Measurements from ENCODE around the gene KLHL30. TPM values are rescaled to one million over a fixed set of nuclear protein-coding genes. Genes with fewer than 3 reads are reported as not detected.

Gene KLHL30
- total and polyA plus RNA-seq, 2 experiments from 2014 or later, result 0.07 TPM; not detected in 1

DNA sequence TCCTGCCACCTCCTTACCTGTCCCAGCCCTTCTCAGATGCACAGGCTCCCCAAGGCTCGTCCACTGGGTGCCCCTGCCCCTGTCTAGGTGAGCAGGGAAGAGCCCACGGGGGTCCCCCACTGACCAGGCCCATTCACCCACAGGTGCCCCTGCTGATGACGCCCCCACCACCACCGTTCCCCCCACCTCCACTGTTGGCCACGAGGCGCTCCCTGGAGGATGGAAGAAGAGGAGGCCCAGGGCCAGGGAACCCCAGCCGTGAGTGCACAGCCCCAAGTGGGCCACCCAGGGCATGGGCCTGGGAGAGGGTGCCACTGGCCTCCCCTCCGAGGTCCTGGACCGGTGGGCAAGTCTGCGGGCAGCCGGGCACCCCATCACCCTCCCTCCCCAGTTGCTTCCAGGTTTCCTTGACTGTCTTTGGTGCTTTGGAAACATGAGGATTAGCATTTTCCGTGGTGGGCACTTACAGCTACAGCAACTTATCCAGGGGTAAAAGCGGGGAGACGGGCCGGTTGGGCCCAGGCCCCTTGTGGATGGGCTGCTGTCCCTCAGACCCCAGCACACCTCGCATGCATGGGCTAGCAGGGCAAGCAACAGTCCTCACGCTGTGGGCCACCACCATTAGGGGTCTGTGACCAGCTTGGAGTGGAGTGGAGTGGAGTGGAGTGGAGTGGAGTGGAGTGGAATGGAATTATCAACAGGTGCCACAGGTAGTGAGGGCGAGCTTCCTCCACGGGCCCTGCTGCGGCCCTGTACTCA, 13.2 kb upstream of the KLHL30 start:
- no peaks in the 10 kb centered on the region for H3K36me3 ChIP-seq (ENCODE audit: insufficient read depth)
- Mint-ChIP-seq H3K27ac (no peak overlapping the region), H3K9me3 (no peaks in the 10 kb centered on the region), H3K27me3 (ENCODE audit: insufficient read depth, low read depth, poor library complexity) (peaks cover 4% of the 10 kb centered on the region), H3K36me3 (ENCODE audit: low read depth) (no peaks in the 10 kb centered on the region), H3K4me3 (no peak overlapping the region), H3K4me1 (no peaks in the 10 kb centered on the region)
- no peak overlapping the region for H2AFZ ChIP-seq
- peaks cover 9% of the 10 kb centered on the region; the same call in 1 of the 2 replicates for H3F3A ChIP-seq (replicated peaks; ENCODE audit: low read depth)
- no peaks in the 10 kb centered on the region for H3K79me2 ChIP-seq (replicated peaks; ENCODE audit: insufficient read depth)
- H3K27ac ChIP-seq (ENCODE audit: low read depth), result no peak overlapping the region
- H3K4me2 ChIP-seq, result no peak overlapping the region
- no peak for ATAC-seq
- no peak for TF ChIP-seq EZH2 (IDR thresholded peaks at IDR 0.05; ENCODE audit: low read depth, unreplicated experiment)
- TF ChIP-seq STAT1 (IDR thresholded peaks at IDR 0.05; ENCODE audit: unreplicated experiment), result no peak
- TF ChIP-seq, protein P1, sequence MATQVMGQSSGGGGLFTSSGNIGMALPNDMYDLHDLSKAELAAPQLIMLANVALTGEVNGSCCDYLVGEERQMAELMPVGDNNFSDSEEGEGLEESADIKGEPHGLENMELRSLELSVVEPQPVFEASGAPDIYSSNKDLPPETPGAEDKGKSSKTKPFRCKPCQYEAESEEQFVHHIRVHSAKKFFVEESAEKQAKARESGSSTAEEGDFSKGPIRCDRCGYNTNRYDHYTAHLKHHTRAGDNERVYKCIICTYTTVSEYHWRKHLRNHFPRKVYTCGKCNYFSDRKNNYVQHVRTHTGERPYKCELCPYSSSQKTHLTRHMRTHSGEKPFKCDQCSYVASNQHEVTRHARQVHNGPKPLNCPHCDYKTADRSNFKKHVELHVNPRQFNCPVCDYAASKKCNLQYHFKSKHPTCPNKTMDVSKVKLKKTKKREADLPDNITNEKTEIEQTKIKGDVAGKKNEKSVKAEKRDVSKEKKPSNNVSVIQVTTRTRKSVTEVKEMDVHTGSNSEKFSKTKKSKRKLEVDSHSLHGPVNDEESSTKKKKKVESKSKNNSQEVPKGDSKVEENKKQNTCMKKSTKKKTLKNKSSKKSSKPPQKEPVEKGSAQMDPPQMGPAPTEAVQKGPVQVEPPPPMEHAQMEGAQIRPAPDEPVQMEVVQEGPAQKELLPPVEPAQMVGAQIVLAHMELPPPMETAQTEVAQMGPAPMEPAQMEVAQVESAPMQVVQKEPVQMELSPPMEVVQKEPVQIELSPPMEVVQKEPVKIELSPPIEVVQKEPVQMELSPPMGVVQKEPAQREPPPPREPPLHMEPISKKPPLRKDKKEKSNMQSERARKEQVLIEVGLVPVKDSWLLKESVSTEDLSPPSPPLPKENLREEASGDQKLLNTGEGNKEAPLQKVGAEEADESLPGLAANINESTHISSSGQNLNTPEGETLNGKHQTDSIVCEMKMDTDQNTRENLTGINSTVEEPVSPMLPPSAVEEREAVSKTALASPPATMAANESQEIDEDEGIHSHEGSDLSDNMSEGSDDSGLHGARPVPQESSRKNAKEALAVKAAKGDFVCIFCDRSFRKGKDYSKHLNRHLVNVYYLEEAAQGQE (IDR thresholded peaks at IDR 0.05; ENCODE audit: unreplicated experiment), result no peak
- TF ChIP-seq, protein P2, sequence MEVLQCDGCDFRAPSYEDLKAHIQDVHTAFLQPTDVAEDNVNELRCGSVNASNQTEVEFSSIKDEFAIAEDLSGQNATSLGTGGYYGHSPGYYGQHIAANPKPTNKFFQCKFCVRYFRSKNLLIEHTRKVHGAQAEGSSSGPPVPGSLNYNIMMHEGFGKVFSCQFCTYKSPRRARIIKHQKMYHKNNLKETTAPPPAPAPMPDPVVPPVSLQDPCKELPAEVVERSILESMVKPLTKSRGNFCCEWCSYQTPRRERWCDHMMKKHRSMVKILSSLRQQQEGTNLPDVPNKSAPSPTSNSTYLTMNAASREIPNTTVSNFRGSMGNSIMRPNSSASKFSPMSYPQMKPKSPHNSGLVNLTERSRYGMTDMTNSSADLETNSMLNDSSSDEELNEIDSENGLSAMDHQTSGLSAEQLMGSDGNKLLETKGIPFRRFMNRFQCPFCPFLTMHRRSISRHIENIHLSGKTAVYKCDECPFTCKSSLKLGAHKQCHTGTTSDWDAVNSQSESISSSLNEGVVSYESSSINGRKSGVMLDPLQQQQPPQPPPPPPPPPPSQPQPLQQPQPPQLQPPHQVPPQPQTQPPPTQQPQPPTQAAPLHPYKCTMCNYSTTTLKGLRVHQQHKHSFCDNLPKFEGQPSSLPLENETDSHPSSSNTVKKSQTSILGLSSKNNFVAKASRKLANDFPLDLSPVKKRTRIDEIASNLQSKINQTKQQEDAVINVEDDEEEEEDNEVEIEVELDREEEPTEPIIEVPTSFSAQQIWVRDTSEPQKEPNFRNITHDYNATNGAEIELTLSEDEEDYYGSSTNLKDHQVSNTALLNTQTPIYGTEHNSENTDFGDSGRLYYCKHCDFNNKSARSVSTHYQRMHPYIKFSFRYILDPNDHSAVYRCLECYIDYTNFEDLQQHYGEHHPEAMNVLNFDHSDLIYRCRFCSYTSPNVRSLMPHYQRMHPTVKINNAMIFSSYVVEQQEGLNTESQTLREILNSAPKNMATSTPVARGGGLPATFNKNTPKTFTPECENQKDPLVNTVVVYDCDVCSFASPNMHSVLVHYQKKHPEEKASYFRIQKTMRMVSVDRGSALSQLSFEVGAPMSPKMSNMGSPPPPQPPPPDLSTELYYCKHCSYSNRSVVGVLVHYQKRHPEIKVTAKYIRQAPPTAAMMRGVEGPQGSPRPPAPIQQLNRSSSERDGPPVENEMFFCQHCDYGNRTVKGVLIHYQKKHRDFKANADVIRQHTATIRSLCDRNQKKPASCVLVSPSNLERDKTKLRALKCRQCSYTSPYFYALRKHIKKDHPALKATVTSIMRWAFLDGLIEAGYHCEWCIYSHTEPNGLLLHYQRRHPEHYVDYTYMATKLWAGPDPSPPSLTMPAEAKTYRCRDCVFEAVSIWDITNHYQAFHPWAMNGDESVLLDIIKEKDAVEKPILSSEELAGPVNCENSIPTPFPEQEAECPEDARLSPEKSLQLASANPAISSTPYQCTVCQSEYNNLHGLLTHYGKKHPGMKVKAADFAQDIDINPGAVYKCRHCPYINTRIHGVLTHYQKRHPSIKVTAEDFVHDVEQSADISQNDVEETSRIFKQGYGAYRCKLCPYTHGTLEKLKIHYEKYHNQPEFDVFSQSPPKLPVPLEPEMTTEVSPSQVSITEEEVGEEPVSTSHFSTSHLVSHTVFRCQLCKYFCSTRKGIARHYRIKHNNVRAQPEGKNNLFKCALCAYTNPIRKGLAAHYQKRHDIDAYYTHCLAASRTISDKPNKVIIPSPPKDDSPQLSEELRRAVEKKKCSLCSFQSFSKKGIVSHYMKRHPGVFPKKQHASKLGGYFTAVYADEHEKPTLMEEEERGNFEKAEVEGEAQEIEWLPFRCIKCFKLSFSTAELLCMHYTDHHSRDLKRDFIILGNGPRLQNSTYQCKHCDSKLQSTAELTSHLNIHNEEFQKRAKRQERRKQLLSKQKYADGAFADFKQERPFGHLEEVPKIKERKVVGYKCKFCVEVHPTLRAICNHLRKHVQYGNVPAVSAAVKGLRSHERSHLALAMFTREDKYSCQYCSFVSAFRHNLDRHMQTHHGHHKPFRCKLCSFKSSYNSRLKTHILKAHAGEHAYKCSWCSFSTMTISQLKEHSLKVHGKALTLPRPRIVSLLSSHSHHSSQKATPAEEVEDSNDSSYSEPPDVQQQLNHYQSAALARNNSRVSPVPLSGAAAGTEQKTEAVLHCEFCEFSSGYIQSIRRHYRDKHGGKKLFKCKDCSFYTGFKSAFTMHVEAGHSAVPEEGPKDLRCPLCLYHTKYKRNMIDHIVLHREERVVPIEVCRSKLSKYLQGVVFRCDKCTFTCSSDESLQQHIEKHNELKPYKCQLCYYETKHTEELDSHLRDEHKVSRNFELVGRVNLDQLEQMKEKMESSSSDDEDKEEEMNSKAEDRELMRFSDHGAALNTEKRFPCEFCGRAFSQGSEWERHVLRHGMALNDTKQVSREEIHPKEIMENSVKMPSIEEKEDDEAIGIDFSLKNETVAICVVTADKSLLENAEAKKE (CRISPR knock-in tag; IDR thresholded peaks at IDR 0.05), result no peak
- no peak for TF ChIP-seq POLR2AphosphoS5 (IDR thresholded peaks at IDR 0.05; ENCODE audit: low read depth)
- no peaks in the 10 kb centered on the region for H4K20me1 ChIP-seq (replicated peaks; ENCODE audit: insufficient read depth)
- no peaks in the 10 kb centered on the region for H3K27me3 ChIP-seq (ENCODE audit: insufficient read depth)
- DNase-seq (ENCODE audit: low spot score), result no peak
- H3K4me3 ChIP-seq, result no peak overlapping the region
- no peaks in the 10 kb centered on the region for H3K9me2 ChIP-seq (ENCODE audit: insufficient read depth)
- no peaks in the 10 kb centered on the region for H3K4me1 ChIP-seq (ENCODE audit: insufficient read depth)
